Hepatocyte (in vitro differentiated cells): ENCODE measurements around the gene LENEP.

Source experiments
- EZH2phosphoT487 ChIP-seq: fragments of 200-600 bp; sonication (generic); IDR thresholded peaks from one replicate; pipeline ENCODE4 v1.6.1; 2018; ENCODE audit warnings: antibody characterized with exemption, mild to moderate bottlenecking, low read depth, moderate library complexity; ENCODE audit not compliant: unreplicated experiment, severe bottlenecking
- TF ChIP-seq, protein P1 (sequence below): fragments of 200-600 bp; sonication (generic); IDR thresholded peaks from 2 replicates; pipeline ENCODE4 v1.5.1; 2016; ENCODE audit warnings: antibody characterized with exemption, mild to moderate bottlenecking; ENCODE audit not compliant: poor library complexity

DNA sequence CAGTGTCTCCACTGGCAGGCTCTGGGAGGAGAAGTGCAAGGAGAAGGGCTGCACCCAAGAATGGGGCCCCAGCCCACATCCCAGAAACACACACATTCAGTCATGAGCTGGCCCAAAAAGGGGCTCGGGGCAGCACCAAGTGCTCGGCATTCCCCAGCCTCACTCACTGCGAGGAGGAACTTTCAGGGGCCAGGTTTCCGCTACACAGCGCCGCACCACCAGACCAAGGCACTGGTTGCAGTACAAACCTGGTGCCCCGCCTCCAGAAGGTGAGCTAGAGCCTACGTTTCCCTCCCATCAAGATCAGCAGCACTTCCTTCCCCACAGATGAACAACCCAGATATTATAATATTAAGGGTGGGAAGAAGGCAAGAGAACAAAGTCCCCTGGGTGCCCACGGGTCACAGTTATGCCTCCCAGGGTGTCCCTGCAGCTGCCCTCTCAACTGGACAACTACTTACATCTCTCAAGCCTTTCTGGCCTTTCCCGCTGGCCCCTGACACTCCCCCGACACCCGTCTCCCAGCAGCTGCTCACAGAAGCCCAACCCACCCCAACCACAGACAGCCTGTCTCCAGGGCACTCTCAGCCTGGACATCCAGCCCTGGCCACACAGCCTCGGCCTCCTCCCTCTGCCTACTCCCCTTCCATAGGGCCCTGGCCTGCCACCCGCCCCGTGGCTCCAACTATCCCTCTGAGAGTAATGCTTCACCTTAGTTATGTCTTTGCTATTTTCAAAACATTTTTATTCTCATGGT, 41.3 kb upstream of the LENEP start:
- TF ChIP-seq, protein P1, sequence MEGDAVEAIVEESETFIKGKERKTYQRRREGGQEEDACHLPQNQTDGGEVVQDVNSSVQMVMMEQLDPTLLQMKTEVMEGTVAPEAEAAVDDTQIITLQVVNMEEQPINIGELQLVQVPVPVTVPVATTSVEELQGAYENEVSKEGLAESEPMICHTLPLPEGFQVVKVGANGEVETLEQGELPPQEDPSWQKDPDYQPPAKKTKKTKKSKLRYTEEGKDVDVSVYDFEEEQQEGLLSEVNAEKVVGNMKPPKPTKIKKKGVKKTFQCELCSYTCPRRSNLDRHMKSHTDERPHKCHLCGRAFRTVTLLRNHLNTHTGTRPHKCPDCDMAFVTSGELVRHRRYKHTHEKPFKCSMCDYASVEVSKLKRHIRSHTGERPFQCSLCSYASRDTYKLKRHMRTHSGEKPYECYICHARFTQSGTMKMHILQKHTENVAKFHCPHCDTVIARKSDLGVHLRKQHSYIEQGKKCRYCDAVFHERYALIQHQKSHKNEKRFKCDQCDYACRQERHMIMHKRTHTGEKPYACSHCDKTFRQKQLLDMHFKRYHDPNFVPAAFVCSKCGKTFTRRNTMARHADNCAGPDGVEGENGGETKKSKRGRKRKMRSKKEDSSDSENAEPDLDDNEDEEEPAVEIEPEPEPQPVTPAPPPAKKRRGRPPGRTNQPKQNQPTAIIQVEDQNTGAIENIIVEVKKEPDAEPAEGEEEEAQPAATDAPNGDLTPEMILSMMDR, result no peak
- no peak for TF ChIP-seq EZH2phosphoT487
